ENCODE measurements around the gene TMEM72. TPM values are rescaled to one million over a fixed set of nuclear protein-coding genes. Genes with fewer than 3 reads are reported as not detected.

The TMEM72 gene
- total and polyA plus RNA-seq, 2 of the 13 experiments (the other 11 are each of a cell fraction or from before 2014, with no cell fraction given) = 0.04 TPM; not detected in 1

DNA sequence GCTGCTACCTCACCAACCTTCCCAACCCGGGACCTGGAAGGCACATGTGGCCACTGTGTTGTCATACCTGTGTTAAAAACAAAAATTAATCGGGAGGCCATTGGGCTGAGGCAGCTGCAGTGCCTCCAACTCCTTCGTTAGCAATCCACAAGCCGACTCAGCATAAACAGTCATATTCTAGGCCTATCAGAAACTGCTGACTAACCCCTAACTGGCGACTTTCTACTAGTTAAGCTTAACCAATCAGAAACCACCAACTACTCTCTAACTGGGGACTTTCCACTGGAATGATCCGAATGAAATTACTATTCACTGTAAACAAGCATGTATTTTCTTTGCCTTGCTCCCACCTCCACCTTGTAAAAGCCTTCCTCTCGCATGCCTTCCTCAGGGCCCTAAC is 14.1 kb upstream of the TMEM72 start:
- Histone ChIP-seq H3K36me3 (replicated peaks in 1 of 2; ENCODE audit: control insufficient read depth in 1 of 2, insufficient read depth in 2 of 2, low read length in 2 of 2) (no peaks in the 10 kb centered on the region), H3K79me2 (ENCODE audit: insufficient read depth, low read length) (no peaks in the 10 kb centered on the region), H4K20me1 (ENCODE audit: insufficient read depth, low read length) (no peaks in the 10 kb centered on the region), H3K9ac (ENCODE audit: insufficient read depth, low read depth, low read length) (no peak overlapping the region), H3K27me3 (ENCODE audit: control insufficient read depth in 1 of 2, insufficient read depth in 2 of 2, low read length in 2 of 2) (peaks cover 4 to 22% of the 10 kb centered on the region in 2 experiments; a peak in 4 of 5 replicates), H3K4me1 (ENCODE audit: insufficient read depth, low read length) (no peaks in the 10 kb centered on the region), H2AFZ (ENCODE audit: low read length) (no peak overlapping the region), H3K4me3 (replicated peaks in 1 of 3; ENCODE audit: insufficient read depth in 1 of 3, low read depth in 2 of 3, low read length in 3 of 3) (no peak overlapping the region), H3K9me3 (ENCODE audit: low read length) (no peaks in the 10 kb centered on the region; the same call in 1 of the 2 replicates), H3K4me2 (ENCODE audit: low read depth, low read length) (no peak overlapping the region), H3K27ac (ENCODE audit: extremely low read length, insufficient read depth, low read length) (no peak overlapping the region)
- no peak for ATAC-seq
- CTCF ChIA-PET (ENCODE audit: low intra/inter-chr PET ratio, low total read pairs) = no interaction called here
- in situ Hi-C loops (cut with HindIII; ENCODE audit: extremely low pct_ligation_motif_present, low pct_unique_long_range_greater_than_20kb) = no loop called here
- FAIRE-seq = no peak
- intact Hi-C loops (cut with micrococcal nuclease; ENCODE audit: unreplicated experiment) = no loop called here
- DNase-seq (ENCODE audit: low spot score) = no peak
- POLR2A ChIA-PET = no interaction called here
- TF ChIP-seq MAFK (conservative IDR thresholded peaks at IDR 0.05 in 1 of 2, IDR thresholded peaks at IDR 0.05 in 1 of 2; ENCODE audit: low read length in 2 of 2) = peak; percentile 78 to 94
- TF ChIP-seq CREM (IDR thresholded peaks at IDR 0.05) = no peak
- TF ChIP-seq CREM (CRISPR knock-in tag; IDR thresholded peaks at IDR 0.05) = no peak
- TF ChIP-seq MAFF (IDR thresholded peaks at IDR 0.05; ENCODE audit: low read depth, low read length) = peak; percentile 90
- BruUV-seq (replicated peaks) = no TSS peak
- 4% methylated on average over 3 of the region's 7 CpGs for whole genome bisulfite sequencing (ENCODE audit: low lambda C conversion rate)

DNA sequence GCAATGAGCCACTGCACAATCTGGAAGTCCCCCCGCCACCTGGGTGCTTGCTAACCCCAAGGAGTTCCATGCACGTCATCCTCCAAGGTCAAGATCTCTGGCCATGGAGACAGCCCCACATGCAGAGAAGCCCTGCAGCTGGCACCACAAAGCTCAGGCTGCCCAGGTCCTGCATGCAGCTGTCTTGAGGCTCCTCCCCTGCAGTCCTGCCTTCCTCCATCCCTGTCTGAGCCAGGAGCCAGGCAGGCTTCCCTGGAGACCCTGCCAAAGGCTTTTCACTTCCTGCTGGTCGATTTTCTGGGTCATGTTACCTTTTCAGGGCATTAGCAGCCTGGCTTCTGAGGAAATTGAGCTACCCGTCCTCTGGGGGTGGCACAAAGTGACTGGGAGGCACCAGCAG is 12.5 kb upstream of the TMEM72 start:
- intact Hi-C loops (cut with micrococcal nuclease; ENCODE audit: unreplicated experiment) = no loop called here
- H3K36me3 ChIP-seq (replicated peaks in 1 of 2; ENCODE audit: control insufficient read depth in 1 of 2, insufficient read depth in 2 of 2, low read length in 2 of 2) = no peaks in the 10 kb centered on the region
- no peaks in the 10 kb centered on the region for H3K4me1 ChIP-seq (ENCODE audit: insufficient read depth, low read length)
- no peak overlapping the region for H2AFZ ChIP-seq (ENCODE audit: low read length)
- no peak overlapping the region for H3K27ac ChIP-seq (ENCODE audit: extremely low read length, insufficient read depth, low read length)
- DNase-seq (ENCODE audit: low spot score) (no peak), ATAC-seq (no peak), FAIRE-seq (no peak)
- no TSS peak for BruUV-seq (replicated peaks)
- H3K9ac ChIP-seq (ENCODE audit: insufficient read depth, low read depth, low read length) = no peak overlapping the region
- no peaks in the 10 kb centered on the region for H3K79me2 ChIP-seq (ENCODE audit: insufficient read depth, low read length)
- no peaks in the 10 kb centered on the region; the same call in 1 of the 2 replicates for H3K9me3 ChIP-seq (ENCODE audit: low read length)
- peaks cover 6 to 26% of the 10 kb centered on the region in 2 experiments; a peak in 4 of 5 replicates for H3K27me3 ChIP-seq (ENCODE audit: control insufficient read depth in 1 of 2, insufficient read depth in 2 of 2, low read length in 2 of 2)
- no peaks in the 10 kb centered on the region for H4K20me1 ChIP-seq (ENCODE audit: insufficient read depth, low read length)
- ChIA-PET CTCF (ENCODE audit: low intra/inter-chr PET ratio, low total read pairs) (no interaction called here), POLR2A (no interaction called here)
- H3K4me2 ChIP-seq (ENCODE audit: low read depth, low read length) = no peak overlapping the region
- 10% methylated on average over 2 of the region's 4 CpGs for WGBS (ENCODE audit: low lambda C conversion rate)
- in situ Hi-C loops (cut with HindIII; ENCODE audit: extremely low pct_ligation_motif_present, low pct_unique_long_range_greater_than_20kb) = no loop called here
- no peak overlapping the region for H3K4me3 ChIP-seq (replicated peaks in 1 of 3; ENCODE audit: insufficient read depth in 1 of 3, low read depth in 2 of 3, low read length in 3 of 3)
- no peak for TF ChIP-seq ZMYM4 (CRISPR knock-in tag; IDR thresholded peaks at IDR 0.05)
- TF ChIP-seq NFYB (CRISPR knock-in tag; IDR thresholded peaks at IDR 0.05) = no peak
- TF ChIP-seq, protein P1, sequence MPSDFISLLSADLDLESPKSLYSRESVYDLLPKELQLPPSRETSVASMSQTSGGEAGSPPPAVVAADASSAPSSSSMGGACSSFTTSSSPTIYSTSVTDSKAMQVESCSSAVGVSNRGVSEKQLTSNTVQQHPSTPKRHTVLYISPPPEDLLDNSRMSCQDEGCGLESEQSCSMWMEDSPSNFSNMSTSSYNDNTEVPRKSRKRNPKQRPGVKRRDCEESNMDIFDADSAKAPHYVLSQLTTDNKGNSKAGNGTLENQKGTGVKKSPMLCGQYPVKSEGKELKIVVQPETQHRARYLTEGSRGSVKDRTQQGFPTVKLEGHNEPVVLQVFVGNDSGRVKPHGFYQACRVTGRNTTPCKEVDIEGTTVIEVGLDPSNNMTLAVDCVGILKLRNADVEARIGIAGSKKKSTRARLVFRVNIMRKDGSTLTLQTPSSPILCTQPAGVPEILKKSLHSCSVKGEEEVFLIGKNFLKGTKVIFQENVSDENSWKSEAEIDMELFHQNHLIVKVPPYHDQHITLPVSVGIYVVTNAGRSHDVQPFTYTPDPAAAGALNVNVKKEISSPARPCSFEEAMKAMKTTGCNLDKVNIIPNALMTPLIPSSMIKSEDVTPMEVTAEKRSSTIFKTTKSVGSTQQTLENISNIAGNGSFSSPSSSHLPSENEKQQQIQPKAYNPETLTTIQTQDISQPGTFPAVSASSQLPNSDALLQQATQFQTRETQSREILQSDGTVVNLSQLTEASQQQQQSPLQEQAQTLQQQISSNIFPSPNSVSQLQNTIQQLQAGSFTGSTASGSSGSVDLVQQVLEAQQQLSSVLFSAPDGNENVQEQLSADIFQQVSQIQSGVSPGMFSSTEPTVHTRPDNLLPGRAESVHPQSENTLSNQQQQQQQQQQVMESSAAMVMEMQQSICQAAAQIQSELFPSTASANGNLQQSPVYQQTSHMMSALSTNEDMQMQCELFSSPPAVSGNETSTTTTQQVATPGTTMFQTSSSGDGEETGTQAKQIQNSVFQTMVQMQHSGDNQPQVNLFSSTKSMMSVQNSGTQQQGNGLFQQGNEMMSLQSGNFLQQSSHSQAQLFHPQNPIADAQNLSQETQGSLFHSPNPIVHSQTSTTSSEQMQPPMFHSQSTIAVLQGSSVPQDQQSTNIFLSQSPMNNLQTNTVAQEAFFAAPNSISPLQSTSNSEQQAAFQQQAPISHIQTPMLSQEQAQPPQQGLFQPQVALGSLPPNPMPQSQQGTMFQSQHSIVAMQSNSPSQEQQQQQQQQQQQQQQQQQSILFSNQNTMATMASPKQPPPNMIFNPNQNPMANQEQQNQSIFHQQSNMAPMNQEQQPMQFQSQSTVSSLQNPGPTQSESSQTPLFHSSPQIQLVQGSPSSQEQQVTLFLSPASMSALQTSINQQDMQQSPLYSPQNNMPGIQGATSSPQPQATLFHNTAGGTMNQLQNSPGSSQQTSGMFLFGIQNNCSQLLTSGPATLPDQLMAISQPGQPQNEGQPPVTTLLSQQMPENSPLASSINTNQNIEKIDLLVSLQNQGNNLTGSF (CRISPR knock-in tag; IDR thresholded peaks at IDR 0.05) = no peak
- TF ChIP-seq ZNF256 (CRISPR knock-in tag; conservative IDR thresholded peaks at IDR 0.05) = no peak
- TF ChIP-seq, protein P2, sequence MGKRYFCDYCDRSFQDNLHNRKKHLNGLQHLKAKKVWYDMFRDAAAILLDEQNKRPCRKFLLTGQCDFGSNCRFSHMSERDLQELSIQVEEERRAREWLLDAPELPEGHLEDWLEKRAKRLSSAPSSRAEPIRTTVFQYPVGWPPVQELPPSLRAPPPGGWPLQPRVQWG (CRISPR knock-in tag; IDR thresholded peaks at IDR 0.05; ENCODE audit: borderline replicate concordance, low read depth) = no peak
- no peak for TF ChIP-seq SKI (IDR thresholded peaks at IDR 0.05; ENCODE audit: partially characterized antibody)
- TF ChIP-seq, protein P3, sequence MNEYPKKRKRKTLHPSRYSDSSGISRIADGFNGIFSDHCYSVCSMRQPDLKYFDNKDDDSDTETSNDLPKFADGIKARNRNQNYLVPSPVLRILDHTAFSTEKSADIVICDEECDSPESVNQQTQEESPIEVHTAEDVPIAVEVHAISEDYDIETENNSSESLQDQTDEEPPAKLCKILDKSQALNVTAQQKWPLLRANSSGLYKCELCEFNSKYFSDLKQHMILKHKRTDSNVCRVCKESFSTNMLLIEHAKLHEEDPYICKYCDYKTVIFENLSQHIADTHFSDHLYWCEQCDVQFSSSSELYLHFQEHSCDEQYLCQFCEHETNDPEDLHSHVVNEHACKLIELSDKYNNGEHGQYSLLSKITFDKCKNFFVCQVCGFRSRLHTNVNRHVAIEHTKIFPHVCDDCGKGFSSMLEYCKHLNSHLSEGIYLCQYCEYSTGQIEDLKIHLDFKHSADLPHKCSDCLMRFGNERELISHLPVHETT (CRISPR knock-in tag; conservative IDR thresholded peaks at IDR 0.05) = no peak
